Mesodermal cell (in vitro differentiated cells): ENCODE results near the gene USF2.

Experiments
- H3K27ac ChIP-seq: 2 replicates; pipeline ENCODE4 v1.7.0; 2013; ENCODE audit warnings: mild to moderate bottlenecking, low read depth, low read length, moderate library complexity; ENCODE audit not compliant: severe bottlenecking
- H3K36me3 ChIP-seq: 2 replicates; pipeline ENCODE4 v1.7.1; 2013; ENCODE audit warnings: mild to moderate bottlenecking, low read length, moderate library complexity; ENCODE audit not compliant: control insufficient read depth, insufficient read depth
- H3K4me1 ChIP-seq: one replicate; pipeline ENCODE4 v1.7.1; 2013; ENCODE audit warnings: mild to moderate bottlenecking, low read length; ENCODE audit not compliant: insufficient read depth, control insufficient read depth, poor library complexity, severe bottlenecking
- H3K4me3 ChIP-seq: 2 replicates; pipeline ENCODE4 v1.7.0; 2013; ENCODE audit warnings: low read length, control low read depth, mild to moderate bottlenecking; ENCODE audit not compliant: insufficient read depth, poor library complexity, severe bottlenecking; ENCODE audit errors: extremely low read depth
- H3K9me3 ChIP-seq: 2 replicates; pipeline ENCODE4 v1.7.1; 2013; ENCODE audit warnings: mild to moderate bottlenecking, low read length, moderate library complexity; ENCODE audit not compliant: control insufficient read depth
- WGBS, 2 experiments: methylation state at CpG; one replicate each; pipeline ENCODE4 v1.1.5; 2013; ENCODE audit warnings: missing lambda C conversion rate in 2 of 2; ENCODE audit not compliant: insufficient coverage in 2 of 2; 5-methylcytosine and 5-hydroxymethylcytosine counted together

Gene USF2

DNA sequence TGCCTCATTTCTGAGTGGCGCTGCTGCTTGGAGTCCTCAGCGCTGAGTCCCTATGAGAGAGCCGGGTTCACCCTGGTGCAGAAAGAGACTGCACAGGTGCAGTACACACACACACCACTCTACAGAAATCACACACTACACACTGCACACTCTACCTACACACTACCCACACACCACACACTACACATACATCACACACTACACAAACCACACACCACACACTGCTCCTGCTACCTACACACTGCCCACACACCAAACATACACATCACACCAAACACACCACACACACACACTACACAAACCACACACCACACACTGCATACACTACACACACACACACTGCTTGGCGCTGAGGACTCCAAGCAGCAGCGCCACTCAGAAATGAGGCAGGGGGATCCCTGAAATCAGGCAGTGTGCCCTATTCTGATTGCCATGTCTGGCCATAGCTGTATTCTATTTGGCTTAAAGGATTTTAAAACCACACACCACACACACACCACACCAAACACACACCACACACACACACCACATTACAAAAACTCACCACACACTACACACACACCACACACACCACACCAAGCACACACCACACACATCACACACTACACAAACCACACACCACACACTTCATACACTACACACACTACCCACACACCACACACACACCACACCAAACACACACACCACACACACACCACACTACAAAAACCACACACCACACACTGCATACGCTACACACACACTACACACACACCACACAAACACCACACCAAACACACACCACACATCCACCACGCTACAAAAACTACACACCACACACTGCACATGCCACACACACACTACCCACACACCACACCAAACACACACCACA lies 28.1 kb downstream of the USF2 start:
- H3K4me1 ChIP-seq, result peaks cover 5% of the 10 kb centered on the region
- H3K36me3 ChIP-seq, result no peaks in the 10 kb centered on the region
- H3K27ac ChIP-seq, result no peak overlapping the region
- no peaks in the 10 kb centered on the region for H3K9me3 ChIP-seq
- H3K4me3 ChIP-seq, result no peak overlapping the region
- 68 to 70% methylated on average over 4 to 5 of the region's 7 CpGs for WGBS, 2 experiments

DNA sequence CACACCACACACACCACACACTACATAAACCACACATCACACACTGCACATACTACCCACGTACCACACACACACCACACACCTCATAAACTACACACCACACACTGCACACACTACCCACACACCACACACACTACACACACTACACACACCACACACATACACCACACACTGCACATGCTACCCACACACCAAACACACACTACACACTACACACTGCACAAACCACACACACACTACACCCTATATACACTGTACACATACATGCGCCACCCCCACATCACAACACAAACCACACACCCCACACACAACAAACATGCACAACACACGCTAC lies 28.7 kb downstream of the USF2 start:
- Histone ChIP-seq H3K4me3 (no peak overlapping the region), H3K27ac (no peak overlapping the region), H3K4me1 (peaks cover 5% of the 10 kb centered on the region), H3K9me3 (no peaks in the 10 kb centered on the region), H3K36me3 (no peaks in the 10 kb centered on the region)
- 77 to 79% methylated on average over 2 to 3 of the region's 3 CpGs for WGBS, 2 experiments

DNA sequence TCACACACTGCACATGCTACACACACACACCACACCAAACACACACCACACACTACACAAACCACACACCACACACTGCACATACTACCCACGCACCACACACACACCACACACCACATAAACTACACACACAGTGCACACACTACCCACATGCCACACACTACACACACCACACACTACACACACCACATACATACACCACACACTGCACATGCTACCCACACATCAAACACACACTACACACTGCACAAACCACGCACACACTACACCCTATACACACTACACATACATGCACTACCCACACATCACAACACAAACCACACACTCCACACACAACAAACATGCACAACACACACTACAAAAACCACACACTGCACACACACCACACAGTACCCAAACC lies 29.2 kb downstream of the USF2 start:
- H3K4me3 ChIP-seq, result no peak overlapping the region
- peaks cover 5% of the 10 kb centered on the region for H3K4me1 ChIP-seq
- WGBS, 2 experiments, result 82 to 95% methylated on average over 2 of the region's 2 CpGs
- H3K9me3 ChIP-seq, result no peaks in the 10 kb centered on the region
- no peaks in the 10 kb centered on the region for H3K36me3 ChIP-seq
- no peak overlapping the region for H3K27ac ChIP-seq

DNA sequence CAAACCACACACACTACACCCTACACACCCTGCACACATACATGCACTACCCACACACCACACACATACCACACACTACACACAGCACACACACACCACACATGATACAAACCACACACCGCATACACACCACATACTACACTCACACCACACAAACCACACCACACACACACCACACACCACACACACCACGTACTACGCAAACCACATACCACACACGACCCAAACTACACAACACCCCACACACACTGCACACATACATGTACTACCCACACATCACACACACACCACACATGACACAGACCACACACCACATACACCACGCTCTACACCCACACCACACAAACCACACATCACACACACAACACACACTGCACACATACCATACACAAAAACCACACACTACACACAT lies 29.8 kb downstream of the USF2 start:
- 89 to 91% methylated on average over 4 to 5 of the region's 5 CpGs for WGBS, 2 experiments
- peaks cover 5% of the 10 kb centered on the region for H3K4me1 ChIP-seq
- H3K27ac ChIP-seq, result no peak overlapping the region
- no peaks in the 10 kb centered on the region for H3K36me3 ChIP-seq
- H3K4me3 ChIP-seq, result no peak overlapping the region
- H3K9me3 ChIP-seq, result no peaks in the 10 kb centered on the region

DNA sequence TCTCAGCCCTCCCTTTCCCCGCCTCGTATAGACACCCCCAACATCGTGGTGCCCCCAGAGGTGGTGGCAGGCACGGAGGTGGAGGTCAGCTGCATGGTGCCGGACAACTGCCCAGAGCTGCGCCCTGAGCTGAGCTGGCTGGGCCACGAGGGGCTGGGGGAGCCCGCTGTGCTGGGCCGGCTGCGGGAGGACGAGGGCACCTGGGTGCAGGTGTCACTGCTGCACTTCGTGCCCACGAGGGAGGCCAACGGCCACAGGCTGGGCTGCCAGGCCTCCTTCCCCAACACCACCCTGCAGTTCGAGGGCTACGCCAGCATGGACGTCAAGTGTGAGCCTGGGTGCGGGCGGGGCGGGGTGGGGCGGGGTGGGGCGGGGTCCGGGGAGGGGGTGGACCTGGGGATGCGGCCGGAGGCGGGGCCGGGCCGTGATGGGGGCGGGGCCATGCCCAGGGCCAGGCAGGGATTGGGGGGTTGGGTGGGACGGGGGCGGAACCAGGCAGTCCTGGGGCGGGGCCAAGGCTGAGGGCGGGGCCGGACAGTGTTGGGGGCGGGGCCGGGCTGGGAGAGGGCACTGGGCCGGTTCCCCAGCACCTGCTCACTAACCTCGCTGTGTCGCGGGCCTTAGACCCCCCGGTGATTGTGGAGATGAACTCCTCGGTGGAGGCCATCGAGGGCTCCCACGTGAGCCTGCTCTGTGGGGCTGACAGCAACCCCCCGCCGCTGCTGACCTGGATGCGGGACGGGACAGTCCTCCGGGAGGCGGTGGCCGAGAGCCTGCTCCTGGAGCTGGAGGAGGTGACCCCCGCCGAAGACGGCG lies 31.0 kb downstream of the USF2 start:
- Histone ChIP-seq H3K4me1 (peaks cover 5% of the 10 kb centered on the region), H3K36me3 (no peaks in the 10 kb centered on the region), H3K9me3 (no peaks in the 10 kb centered on the region), H3K4me3 (no peak overlapping the region), H3K27ac (no peak overlapping the region)
- WGBS, 2 experiments, result 90 to 92% methylated on average over 25 to 32 of the region's 55 CpGs

DNA sequence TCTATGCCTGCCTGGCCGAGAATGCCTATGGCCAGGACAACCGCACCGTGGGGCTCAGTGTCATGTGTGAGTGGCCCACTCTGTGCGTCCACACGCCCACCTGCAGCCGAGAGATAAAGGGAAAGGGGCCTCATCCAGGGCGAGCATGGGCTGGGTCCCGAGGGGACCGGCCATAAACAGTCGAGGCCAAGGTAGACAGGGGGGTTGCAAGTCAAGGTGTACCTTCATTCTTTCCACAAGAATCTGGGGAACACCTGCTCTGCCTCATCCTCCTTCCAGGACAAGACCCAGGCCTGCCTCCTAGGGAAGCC lies 31.5 kb downstream of the USF2 start:
- Histone ChIP-seq H3K4me3 (no peak overlapping the region), H3K9me3 (no peaks in the 10 kb centered on the region), H3K4me1 (no peaks in the 10 kb centered on the region), H3K36me3 (no peaks in the 10 kb centered on the region), H3K27ac (no peak overlapping the region)
- WGBS, 2 experiments, result 95 to 98% methylated on average over 6 to 10 of the region's 10 CpGs

DNA sequence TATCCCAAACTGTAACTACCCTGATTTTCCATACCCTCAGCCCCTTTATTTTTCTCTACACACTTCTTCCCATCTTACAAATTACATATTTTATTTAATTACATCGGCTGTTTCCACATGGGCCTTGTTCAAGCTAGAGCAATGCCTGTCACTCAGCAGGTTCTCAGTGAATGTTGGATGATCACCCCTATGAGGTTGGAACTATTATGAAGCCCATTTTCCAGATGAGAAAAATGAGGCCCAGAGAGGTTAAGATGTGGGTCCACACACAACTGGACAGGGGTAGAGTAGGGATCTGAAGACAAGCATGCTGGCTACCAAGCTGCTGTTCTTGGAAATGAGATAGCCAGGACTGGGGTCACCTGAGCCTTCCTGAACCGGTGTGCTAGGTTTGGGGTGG lies 33.2 kb downstream of the USF2 start:
- Histone ChIP-seq H3K4me1 (peaks cover 3% of the 10 kb centered on the region), H3K4me3 (no peak overlapping the region), H3K27ac (no peak overlapping the region), H3K36me3 (no peaks in the 10 kb centered on the region), H3K9me3 (no peaks in the 10 kb centered on the region)
- 93 to 100% methylated on average over 2 of the region's 2 CpGs for WGBS, 2 experiments

DNA sequence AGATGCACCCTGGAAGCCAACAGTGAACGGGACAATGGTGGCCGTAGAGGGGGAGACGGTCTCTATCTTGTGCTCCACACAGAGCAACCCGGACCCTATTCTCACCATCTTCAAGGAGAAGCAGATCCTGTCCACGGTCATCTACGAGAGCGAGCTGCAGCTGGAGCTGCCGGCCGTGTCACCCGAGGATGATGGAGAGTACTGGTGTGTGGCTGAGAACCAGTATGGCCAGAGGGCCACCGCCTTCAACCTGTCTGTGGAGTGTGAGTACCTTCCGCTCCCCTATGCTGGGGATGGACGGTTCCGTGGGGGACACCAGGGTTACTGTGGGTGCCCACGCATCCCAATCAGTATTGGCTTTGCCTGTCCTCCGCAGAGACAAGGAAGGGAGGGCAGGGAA lies 33.7 kb downstream of the USF2 start:
- Histone ChIP-seq H3K9me3 (no peaks in the 10 kb centered on the region), H3K27ac (no peak overlapping the region), H3K4me1 (peaks cover 5% of the 10 kb centered on the region), H3K4me3 (no peak overlapping the region), H3K36me3 (no peaks in the 10 kb centered on the region)
- WGBS, 2 experiments, result 85 to 88% methylated on average over 9 to 12 of the region's 16 CpGs

DNA sequence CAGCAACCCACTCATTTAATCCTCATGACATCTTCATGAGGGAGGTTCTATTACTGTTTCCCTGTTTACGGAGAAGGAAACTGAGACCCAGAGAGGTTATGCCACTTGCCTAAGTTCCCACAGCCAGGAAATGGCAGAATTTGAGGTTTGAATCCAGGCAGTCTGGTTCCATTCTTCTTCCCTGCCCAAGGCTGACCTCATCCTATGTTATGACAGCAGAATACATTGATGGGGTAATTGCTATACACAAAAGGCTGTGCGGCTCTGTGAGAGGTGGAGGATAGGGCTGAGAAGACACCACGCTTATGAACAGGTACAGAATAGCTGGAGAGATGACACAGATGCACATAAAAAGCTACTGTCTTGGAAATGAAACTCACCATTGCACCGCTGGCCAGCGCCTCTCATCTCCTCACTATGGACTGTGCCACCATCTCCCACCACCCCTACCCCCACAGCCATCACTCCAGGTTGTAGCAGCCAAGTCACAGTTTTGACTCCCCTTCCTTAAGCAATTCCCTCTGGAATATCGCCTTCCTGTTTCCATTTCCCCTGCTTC lies 34.7 kb downstream of the USF2 start:
- no peaks in the 10 kb centered on the region for H3K36me3 ChIP-seq
- H3K9me3 ChIP-seq, result no peaks in the 10 kb centered on the region
- H3K27ac ChIP-seq, result no peak overlapping the region
- WGBS, 2 experiments, result 91 to 92% methylated on average over 6 of the region's 6 CpGs
- H3K4me3 ChIP-seq, result no peak overlapping the region
- H3K4me1 ChIP-seq, result peaks cover 5% of the 10 kb centered on the region

DNA sequence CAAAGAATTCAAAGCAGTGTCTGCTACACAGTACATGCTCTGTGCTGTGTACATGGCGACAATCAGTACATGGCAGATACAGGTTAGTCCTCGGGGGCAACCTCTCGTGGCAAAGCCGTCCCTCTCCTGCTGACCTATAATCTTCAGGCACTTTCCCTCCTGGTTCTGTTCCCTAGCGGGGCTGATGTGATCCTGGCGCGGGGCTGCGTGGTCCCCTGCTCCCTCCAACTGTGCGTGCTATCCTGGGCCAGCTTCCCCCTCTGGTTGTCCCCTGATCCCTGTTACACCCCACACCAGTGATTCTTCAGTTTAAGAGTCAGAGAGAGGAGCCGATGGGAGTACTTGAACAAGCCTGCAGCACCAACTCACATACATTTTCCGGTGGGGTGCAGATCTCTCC lies 35.3 kb downstream of the USF2 start:
- Histone ChIP-seq H3K4me3 (no peak overlapping the region), H3K4me1 (peaks cover 5% of the 10 kb centered on the region), H3K9me3 (no peaks in the 10 kb centered on the region), H3K27ac (no peak overlapping the region), H3K36me3 (no peaks in the 10 kb centered on the region)
- WGBS, 2 experiments, result 82 to 92% methylated on average over 10 of the region's 11 CpGs

DNA sequence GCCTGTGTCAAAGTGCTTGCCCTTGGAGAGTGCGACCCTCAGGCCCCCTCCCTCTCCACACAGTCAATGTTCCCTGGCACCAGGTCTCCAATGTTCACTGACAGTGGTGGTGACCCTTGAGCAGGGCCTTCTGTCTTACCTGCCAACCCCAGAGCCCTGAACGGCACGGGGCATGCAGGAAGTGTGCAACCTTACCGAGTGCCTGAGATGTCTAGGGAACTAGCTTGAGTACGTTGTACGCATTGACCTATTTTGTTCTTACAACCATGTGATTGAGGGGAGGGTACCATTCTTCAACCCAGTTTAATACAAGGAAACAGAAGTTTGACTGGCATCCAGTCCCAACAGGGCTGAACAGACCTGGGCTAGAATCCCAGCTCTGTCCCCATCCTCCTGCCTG lies 36.4 kb downstream of the USF2 start:
- no peaks in the 10 kb centered on the region for H3K36me3 ChIP-seq
- 97 to 99% methylated on average over 5 to 6 of the region's 6 CpGs for WGBS, 2 experiments

More for the DNA sequence above, 36.4 kb downstream of the USF2 start:
- Histone ChIP-seq H3K4me1 (peaks cover 5% of the 10 kb centered on the region), H3K27ac (no peak overlapping the region), H3K9me3 (no peaks in the 10 kb centered on the region), H3K4me3 (no peak overlapping the region)
